CD1c-positive myeloid dendritic cell (primary cell): Measurements from ENCODE around the gene CTDP1.

Experiments
- DNase-seq: peaks from one replicate; pipeline ENCODE4 v3.0.0-alpha.2; 2016; ENCODE audit errors: extremely low spot score

The CTDP1 gene

DNA sequence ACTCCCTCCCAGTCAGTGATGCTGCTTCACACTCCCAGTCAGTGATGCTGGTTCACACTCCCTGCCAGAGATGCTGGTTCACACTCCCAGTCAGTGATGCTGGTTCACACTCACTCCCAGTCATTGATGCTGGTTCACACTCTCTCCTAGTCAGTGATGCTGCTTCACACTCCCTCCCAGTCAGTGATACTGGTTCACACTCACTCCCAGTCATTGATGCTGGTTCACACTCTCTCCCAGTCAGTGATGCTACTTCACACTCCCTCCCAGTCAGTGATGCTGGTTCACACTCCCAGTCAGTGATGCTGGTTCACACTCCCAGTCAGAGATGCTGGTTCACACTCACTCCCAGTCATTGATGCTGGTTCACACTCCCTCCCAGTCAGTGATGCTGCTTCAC is 83.8 kb downstream of the CTDP1 start:
- no peak for DNase-seq

- no peak for DNase-seq
These were observed 84.5 kb downstream of the CTDP1 start for GRCh38 chr18:79764131-79764530.

GRCh38 chr18:79765491-79766245 is 86.1 kb downstream of the CTDP1 start:
- no peak for DNase-seq

GRCh38 chr18:79766308-79766707 is 86.7 kb downstream of the CTDP1 start:
- no peak for DNase-seq

GRCh38 chr18:79768745-79769144 is 89.1 kb downstream of the CTDP1 start:
- DNase-seq, result no peak

GRCh38 chr18:79769698-79770500 is 90.3 kb downstream of the CTDP1 start:
- no peak for DNase-seq

GRCh38 chr18:79770501-79770815 is 90.9 kb downstream of the CTDP1 start:
- no peak for DNase-seq

GRCh38 chr18:79770826-79771225 is 91.2 kb downstream of the CTDP1 start:
- DNase-seq, result no peak

DNA sequence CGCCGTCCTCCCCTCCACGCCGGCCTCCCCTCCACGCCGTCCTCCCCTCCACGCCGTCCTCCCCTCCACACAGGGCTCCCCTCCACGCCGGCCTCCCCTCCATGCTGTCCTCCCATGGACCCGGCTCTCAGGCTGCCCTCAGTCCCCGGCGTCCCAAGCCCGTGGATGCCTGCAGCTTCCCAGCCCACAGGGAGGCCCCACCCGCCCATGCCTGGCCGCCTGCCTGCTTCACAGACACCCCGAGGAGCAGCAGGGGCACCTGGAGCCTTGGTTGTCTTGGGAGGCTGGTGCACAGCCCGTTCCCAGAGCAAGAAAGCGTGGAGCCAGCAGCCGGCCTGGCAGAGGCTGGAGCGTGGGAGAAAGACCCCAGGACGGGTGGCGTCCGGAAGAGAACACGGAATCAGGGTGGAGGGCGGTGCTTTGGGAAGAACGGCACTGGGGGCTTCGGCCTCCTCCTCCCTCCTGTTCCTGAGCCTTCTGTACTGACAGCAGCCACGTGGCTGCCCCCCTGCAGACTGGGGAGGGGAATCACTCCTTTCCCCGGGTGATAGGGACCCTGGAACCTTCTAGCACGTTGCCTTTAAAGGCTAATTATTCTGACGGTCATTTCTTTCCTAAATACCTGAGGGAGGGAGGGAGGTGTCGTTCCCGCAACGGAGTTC is 92.0 kb downstream of the CTDP1 start:
- no peak for DNase-seq

- no peak for DNase-seq
These were observed 92.7 kb downstream of the CTDP1 start for GRCh38 chr18:79772108-79772864.

DNA sequence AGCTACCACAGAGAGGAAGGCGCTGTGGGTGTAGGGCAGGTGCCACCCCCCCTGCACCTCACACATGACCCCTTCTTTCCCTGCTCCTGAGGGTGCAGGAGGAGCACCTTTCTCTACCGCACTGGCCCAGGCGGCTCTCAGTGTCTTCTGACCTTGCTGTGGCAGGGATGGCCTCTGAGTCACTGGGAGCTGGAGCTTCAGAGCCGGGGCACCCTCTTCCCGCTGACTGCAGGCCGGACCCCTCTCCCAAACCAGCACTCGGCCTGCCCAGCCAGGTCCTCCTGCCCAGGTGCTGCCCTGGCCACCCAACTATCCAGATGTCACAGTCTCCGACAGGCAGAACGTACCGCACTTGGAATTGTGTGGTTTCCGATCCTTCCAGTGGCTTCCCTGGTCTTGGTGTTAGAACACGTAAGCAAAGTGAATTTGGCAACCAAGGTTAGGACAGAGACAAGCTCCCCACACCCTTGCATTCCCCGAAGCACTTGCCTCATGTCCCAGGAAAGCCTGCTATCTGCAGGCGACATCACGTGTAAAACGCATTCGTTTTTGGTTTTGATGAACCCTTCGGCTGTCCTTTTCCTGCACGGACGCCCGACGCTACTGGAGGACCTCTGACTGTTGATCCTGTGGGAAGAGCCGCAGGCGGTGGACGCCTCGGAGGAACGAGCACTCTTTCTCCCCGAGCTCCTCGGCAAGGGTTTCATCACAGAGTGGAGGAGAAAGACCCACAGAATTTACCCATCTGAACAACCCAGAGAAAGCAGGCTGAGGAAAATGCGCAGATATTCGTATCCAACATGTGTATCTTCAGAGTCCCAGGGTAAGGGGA is 93.5 kb downstream of the CTDP1 start:
- no peak for DNase-seq

DNA sequence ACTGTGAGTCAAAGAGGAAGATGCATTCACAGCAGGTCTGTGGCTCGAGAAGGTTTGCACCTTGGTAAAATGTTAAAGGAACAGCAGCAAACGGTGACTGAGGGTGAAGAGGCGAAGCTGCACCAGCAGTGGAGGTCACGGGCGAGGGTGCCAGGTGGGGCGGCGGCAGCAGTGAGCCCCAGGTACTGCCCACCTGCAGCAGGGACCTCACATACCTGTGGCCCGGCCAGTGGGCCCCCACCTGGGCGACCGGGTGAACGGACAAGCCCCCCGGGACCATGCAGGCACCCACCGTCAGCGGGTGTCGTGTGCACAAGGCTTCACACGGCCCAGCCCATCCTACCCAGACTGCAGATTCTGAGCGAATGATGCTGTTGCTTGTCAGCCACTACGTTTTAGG is 94.5 kb downstream of the CTDP1 start:
- no peak for DNase-seq

DNA sequence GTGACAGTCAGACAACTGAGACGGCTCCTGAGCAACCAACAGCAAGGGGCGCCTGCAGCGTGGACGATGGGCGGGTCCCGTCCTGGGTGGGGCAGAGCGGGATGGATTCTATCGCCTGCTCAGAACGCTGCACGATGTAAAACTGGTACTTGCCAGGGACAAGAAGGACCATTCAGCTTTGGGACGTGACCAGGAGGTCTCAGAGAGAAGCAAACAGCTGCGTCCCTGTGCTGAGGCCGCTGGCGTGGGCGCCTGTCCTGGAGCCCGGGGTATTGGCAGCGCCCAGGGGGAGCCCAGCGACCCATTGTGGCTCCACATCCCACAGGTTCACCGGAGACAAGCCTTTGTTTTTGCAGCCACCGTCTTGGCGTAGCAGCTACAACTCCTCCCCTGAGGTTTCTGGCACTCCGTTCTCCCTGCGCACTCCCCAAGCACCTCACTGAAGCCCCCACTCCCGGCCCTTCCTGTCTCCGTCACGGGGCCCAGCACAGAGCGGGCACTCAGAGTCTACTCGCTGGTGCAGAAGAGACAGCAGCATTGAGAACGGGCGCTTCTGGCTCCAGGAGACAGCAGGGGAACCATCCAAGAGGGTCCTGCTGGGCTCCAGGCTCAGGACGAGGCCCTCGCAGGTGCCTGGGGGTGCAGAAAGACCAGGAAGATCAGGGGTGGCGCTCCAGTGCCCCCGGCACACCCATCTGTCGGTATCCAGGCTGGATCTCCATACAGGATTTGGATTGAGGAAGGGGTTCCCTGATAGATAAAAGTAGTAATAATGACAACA is 96.0 kb downstream of the CTDP1 start:
- no peak for DNase-seq

GRCh38 chr18:79776674-79777073 is 97.1 kb downstream of the CTDP1 start:
- no peak for DNase-seq

GRCh38 chr18:79778291-79778791 is 98.7 kb downstream of the CTDP1 start:
- no peak for DNase-seq

- no peak for DNase-seq
These were observed 99.6 kb downstream of the CTDP1 start for GRCh38 chr18:79779021-79779699.

GRCh38 chr18:79779700-79780190 is 100.1 kb downstream of the CTDP1 start:
- no peak for DNase-seq

- DNase-seq, result no peak
These were observed 100.9 kb downstream of the CTDP1 start for GRCh38 chr18:79780547-79780946.

DNA sequence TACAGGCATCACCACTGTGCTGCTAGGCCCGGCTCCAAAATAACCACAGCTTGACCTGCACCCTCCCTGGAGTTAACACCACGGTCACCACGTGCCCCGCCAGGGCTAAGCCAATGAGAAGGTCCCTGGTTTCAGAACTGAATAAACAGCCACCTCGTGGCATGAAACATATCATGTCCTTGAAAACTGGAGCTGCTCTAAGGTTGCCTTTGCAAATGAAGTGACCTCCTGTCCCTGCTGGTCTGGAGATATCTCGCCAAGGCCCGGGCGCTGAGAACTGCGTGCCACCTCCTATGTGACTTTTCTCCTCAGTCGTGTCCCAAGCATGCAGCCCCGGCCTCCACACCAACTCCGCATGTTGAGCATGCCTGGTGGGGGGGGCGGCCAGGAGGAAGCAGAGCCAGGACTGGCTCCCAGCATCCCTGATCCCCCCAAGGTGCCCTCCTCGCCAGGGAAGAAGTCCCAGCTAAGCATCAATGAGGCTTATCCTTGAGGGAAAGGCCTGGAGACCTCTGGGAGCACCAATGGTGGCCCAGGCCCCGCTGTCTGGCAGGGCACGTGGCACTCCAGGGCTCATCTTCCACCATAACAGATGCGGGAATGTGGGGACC is 101.8 kb downstream of the CTDP1 start:
- DNase-seq, result no peak
